ENCODE measurements around the gene PCOLCE2. TPM values are rescaled to one million over a fixed set of nuclear protein-coding genes. Genes with fewer than 3 reads are reported as not detected.

The PCOLCE2 gene
- total and polyA plus RNA-seq, 2 of the 8 experiments (the other 6 are each of a cell fraction or from before 2014, with no cell fraction given): 11.1 to 12.6 TPM

DNA sequence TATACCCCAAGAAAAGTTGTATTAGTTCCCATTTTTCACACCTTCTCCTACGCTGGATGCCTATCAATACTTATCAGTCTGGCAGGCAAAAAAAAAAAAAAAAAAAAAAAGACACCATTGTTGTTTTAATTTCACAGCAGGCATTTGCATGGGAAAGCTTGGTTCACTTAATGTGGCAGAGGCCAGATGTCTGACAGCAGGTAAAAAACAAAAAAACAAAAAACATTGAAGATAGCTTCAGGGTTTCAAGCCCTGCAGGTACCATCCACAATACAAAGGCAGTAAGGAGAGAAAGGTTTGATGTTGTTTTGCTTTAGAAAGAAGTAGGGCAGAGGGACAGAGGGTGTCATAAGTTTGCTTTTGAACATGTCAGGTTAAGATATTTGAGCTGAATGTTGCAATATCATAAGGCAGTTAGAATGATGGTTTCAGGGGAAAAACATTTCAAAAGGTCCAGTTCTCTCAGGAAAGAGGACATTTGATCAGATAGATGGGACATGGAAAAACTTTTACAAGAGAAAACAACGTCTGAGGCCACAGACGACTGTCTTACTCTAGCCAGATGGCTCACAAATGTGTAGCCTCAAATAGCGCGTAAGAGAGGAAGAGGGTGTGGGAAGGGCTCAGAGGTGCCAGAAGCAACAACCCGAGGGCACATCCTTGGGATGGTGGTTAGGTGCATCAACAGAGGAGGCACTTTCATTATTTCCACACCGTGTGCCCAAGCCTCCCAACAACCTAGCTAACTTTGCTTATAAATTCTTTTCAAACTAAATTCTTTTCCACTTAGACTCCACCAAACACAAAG, 25.7 kb downstream of the PCOLCE2 start:
- Histone ChIP-seq H3K4me2 (ENCODE audit: insufficient read depth in 1 of 2, low read depth in 2 of 2, low read length in 2 of 2) (peak overlapping the region; percentile 57 to 58), H2AFZ (ENCODE audit: low read length) (no peak overlapping the region), H2BK120ac (replicated peaks; ENCODE audit: low read depth, low read length) (peak overlapping the region; percentile 86), H2BK20ac (ENCODE audit: low read length) (peak overlapping the region; percentile 98), H3K36me3 (ENCODE audit: control insufficient read depth in 2 of 4, insufficient read depth in 4 of 4, low read length in 3 of 4) (no peaks in the 10 kb centered on the region), H3K4me3 (ENCODE audit: extremely low read depth in 1 of 4, insufficient read depth in 2 of 4, low read depth in 3 of 4, low read length in 4 of 4) (peak overlapping the region in 1 of 4 experiments; percentile 31; a peak in 2 of 8 replicates), H3K79me2 (ENCODE audit: control insufficient read depth in 1 of 2, insufficient read depth in 2 of 2, low read length in 2 of 2) (no peaks in the 10 kb centered on the region), H2BK12ac (ENCODE audit: low read depth, low read length) (peak overlapping the region; percentile 100), H3K56ac (replicated peaks; ENCODE audit: insufficient read length, low read depth, low read length) (no peak overlapping the region), H4K8ac (ENCODE audit: extremely low read depth, insufficient read depth, low read length) (no peak overlapping the region), H3K14ac (ENCODE audit: insufficient read length) (no peak overlapping the region), H3K23ac (ENCODE audit: insufficient read length) (no peak overlapping the region), H4K20me1 (replicated peaks in 1 of 2; ENCODE audit: control insufficient read depth in 1 of 2, insufficient read depth in 2 of 2, low read length in 2 of 2) (no peaks in the 10 kb centered on the region), H4K91ac (replicated peaks; ENCODE audit: insufficient read length, low read length) (peak overlapping the region; percentile 78), H3K23me2 (ENCODE audit: low read depth, low read length) (no peaks in the 10 kb centered on the region), H3K4ac (replicated peaks; ENCODE audit: insufficient read length, low read depth, low read length) (peak overlapping the region; percentile 75), H3K9me3 (ENCODE audit: insufficient read depth in 2 of 2, low read depth in 1 of 2, low read length in 1 of 2) (no peaks in the 10 kb centered on the region), H3K27ac (ENCODE audit: low read depth, low read length) (peak overlapping the region; percentile 79), H3K79me1 (ENCODE audit: low read depth, low read length) (no peaks in the 10 kb centered on the region), H4K5ac (ENCODE audit: insufficient read length, low read depth, low read length) (peak overlapping the region; percentile 77), H3K4me1 (replicated peaks in 1 of 4; ENCODE audit: control insufficient read depth in 3 of 4, insufficient read depth in 4 of 4, low read length in 3 of 4) (peaks cover 12 to 33% (median 20%) of the 10 kb centered on the region in 4 experiments), H3K27me3 (replicated peaks in 1 of 4; ENCODE audit: control insufficient read depth in 3 of 4, extremely low read depth in 1 of 4, insufficient read depth in 3 of 4, low read length in 3 of 4) (no peaks in the 10 kb centered on the region), H2AK5ac (ENCODE audit: low read depth, low read length) (peak overlapping the region; percentile 93), H3K18ac (ENCODE audit: extremely low read depth, low read length) (peak overlapping the region; percentile 93; the same call in 1 of the 2 replicates), H2BK15ac (ENCODE audit: low read length) (peak overlapping the region; percentile 83; the same call in 1 of the 2 replicates), H3K9ac (replicated peaks in 1 of 4; ENCODE audit: extremely low read depth in 1 of 4, low read depth in 3 of 4, low read length in 3 of 4) (peak overlapping the region in 1 of 4 experiments; percentile 50; a peak in 2 of 7 replicates), H2BK5ac (ENCODE audit: low read depth, low read length) (peak overlapping the region; percentile 92; the same call in 1 of the 2 replicates)
- ChIA-PET CTCF (ENCODE audit: partially characterized antibody) (interaction anchor here (0.5 to 2.5 kb wide), 9 partner anchors 10 to 309 kb away, joined by 3 to 8 read pairs (median 3); partner anchors contain the start of gene PCOLCE2), POLR2A (ENCODE audit: partially characterized antibody) (interaction anchor here (0.6 to 3.2 kb wide), 4 partner anchors 9 to 139 kb away, joined by 3 to 8 read pairs (median 4); partner anchors contain the start of gene U2SURP)
- FAIRE-seq (peak; percentile 95), DNase-seq (ENCODE audit: low read depth in 1 of 2, low spot score in 2 of 2) (no peak)
- WGBS, 2 experiments (ENCODE audit: extremely low coverage in 1 of 2, insufficient coverage in 1 of 2, insufficient read length in 1 of 2, insufficient replicate concordance in 2 of 2, low coverage in 1 of 2, low lambda C conversion rate in 2 of 2, missing lambda C conversion rate in 1 of 2): 19% methylated on average over 7 of the region's 7 CpGs; no CpG with 5 or more reads in 1 of the 2 experiments
- TF ChIP-seq KDM5A (IDR thresholded peaks at IDR 0.05; ENCODE audit: low read length) (no peak), ASH2L (IDR thresholded peaks at IDR 0.05; ENCODE audit: low read length) (peak; percentile 54), SIN3A (conservative IDR thresholded peaks at IDR 0.05 in 1 of 2, IDR thresholded peaks at IDR 0.05 in 1 of 2; ENCODE audit: low read depth in 1 of 2, low read length in 2 of 2) (peak in 1 of 2 experiments; percentile 71; a peak in 1 of 4 replicates), SP1 (IDR thresholded peaks at IDR 0.05; ENCODE audit: low read depth, low read length) (0 out of 2 replicates have a peak, but pooled peaks have one; percentile 64), CEBPB (IDR thresholded peaks at IDR 0.05; ENCODE audit: low read depth, low read length) (0 out of 2 replicates have a peak, but pooled peaks have one; percentile 34), NANOG (IDR thresholded peaks at IDR 0.05; ENCODE audit: insufficient read depth, low read depth, low read length, poor library complexity, severe bottlenecking) (peak; percentile 54), TCF12 (IDR thresholded peaks at IDR 0.05; ENCODE audit: low read depth, low read length) (peak; percentile 94), TEAD4 (IDR thresholded peaks at IDR 0.05; ENCODE audit: low read depth, low read length) (no peak), SP2 (IDR thresholded peaks at IDR 0.05; ENCODE audit: low read length) (no peak)
- TF ChIP-seq, protein P1, sequence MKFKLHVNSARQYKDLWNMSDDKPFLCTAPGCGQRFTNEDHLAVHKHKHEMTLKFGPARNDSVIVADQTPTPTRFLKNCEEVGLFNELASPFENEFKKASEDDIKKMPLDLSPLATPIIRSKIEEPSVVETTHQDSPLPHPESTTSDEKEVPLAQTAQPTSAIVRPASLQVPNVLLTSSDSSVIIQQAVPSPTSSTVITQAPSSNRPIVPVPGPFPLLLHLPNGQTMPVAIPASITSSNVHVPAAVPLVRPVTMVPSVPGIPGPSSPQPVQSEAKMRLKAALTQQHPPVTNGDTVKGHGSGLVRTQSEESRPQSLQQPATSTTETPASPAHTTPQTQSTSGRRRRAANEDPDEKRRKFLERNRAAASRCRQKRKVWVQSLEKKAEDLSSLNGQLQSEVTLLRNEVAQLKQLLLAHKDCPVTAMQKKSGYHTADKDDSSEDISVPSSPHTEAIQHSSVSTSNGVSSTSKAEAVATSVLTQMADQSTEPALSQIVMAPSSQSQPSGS (IDR thresholded peaks at IDR 0.05; ENCODE audit: low read length): no peak

Measured in H1 (cell line).